Mesothelial cell of epicardium (in vitro differentiated cells): ENCODE measurements around the gene EVI5L. TPM values are rescaled to one million over a fixed set of nuclear protein-coding genes. Genes with fewer than 3 reads are reported as not detected.

Experiments
- DNase-seq, 2 experiments: peaks; one replicate each; pipeline ENCODE4 v3.0.0; 2021; ENCODE audit warnings: low spot score in 2 of 2; ENCODE audit not compliant: unreplicated experiment in 2 of 2
- H3K27ac Mint-ChIP-seq: 2 replicates; pipeline ENCODE4 v1.8.0; 2021; ENCODE audit warnings: mixed read lengths
- H3K27me3 Mint-ChIP-seq: 2 replicates; pipeline ENCODE4 v1.8.0; 2021; ENCODE audit warnings: low read depth, mixed read lengths
- H3K36me3 Mint-ChIP-seq: 2 replicates; pipeline ENCODE4 v1.8.0; 2021; ENCODE audit warnings: mixed read lengths
- H3K4me1 Mint-ChIP-seq: 2 replicates; pipeline ENCODE4 v1.8.0; 2021; ENCODE audit warnings: mixed read lengths
- H3K4me3 Mint-ChIP-seq: 2 replicates; pipeline ENCODE4 v1.8.0; 2021; ENCODE audit warnings: mild to moderate bottlenecking, moderate library complexity, mixed read lengths
- H3K9me3 Mint-ChIP-seq: 2 replicates; pipeline ENCODE4 v1.8.0; 2021; ENCODE audit warnings: mixed read lengths
- total RNA-seq: library from RNA; stranded (reverse); gene quantifications from 3 replicates; pipeline ENCODE4 v1.2.1, GENCODE V29; 2021
- TF ChIP-seq, protein P1 (sequence below): fragments of 200-600 bp; sonication (generic); IDR thresholded peaks from one replicate; pipeline ENCODE4 v1.5.0; 2021; ENCODE audit warnings: antibody characterized with exemption; ENCODE audit not compliant: unreplicated experiment

The EVI5L gene
- total RNA-seq, 1 donor from 2014 or later, result 21.7 TPM

DNA sequence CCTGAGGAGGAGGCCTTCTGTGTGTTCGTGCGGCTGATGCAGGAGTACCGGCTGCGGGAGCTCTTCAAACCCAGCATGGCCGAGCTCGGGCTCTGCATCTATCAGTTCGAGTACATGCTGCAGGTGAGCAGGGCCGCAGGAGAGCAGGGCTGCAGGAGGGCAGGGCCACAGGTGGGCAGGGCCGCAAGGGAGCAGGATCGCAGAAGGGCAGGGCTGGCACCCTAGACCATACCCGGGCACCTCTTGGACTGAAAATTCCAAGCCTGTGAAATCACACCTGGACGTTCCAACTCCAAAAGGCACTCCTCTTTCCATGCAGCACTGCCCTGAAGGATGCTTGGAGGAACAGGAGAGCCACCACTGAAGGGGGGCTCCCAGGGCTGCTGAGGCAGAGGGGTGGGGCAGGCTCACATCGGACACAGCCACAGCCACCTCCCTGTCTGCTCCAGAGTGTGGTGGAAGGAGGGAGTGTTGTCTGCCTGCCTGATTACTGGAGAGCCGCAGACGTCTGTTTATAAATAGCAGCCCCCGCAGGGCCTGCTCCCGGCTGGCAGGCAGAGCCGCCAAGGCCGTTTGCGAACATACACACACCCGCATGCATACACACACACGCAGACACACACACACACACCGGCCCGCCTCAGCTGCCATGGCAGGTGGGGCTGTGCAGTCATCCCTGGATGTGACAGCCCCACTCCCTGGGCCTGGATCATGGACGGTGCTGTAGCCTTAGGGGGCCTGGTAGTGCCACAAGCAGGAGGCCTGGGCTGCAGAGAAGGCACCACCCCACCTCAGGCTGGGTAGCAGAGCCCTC, 20.2 kb downstream of the EVI5L start:
- no peak for DNase-seq
- H3K27me3 Mint-ChIP-seq, result no peaks in the 10 kb centered on the region
- H3K4me3 Mint-ChIP-seq, result no peak overlapping the region
- no peaks in the 10 kb centered on the region for H3K36me3 Mint-ChIP-seq
- H3K9me3 Mint-ChIP-seq, result no peaks in the 10 kb centered on the region
- H3K27ac Mint-ChIP-seq, result no peak overlapping the region
- H3K4me1 Mint-ChIP-seq, result peaks cover 8% of the 10 kb centered on the region
- TF ChIP-seq, protein P1, sequence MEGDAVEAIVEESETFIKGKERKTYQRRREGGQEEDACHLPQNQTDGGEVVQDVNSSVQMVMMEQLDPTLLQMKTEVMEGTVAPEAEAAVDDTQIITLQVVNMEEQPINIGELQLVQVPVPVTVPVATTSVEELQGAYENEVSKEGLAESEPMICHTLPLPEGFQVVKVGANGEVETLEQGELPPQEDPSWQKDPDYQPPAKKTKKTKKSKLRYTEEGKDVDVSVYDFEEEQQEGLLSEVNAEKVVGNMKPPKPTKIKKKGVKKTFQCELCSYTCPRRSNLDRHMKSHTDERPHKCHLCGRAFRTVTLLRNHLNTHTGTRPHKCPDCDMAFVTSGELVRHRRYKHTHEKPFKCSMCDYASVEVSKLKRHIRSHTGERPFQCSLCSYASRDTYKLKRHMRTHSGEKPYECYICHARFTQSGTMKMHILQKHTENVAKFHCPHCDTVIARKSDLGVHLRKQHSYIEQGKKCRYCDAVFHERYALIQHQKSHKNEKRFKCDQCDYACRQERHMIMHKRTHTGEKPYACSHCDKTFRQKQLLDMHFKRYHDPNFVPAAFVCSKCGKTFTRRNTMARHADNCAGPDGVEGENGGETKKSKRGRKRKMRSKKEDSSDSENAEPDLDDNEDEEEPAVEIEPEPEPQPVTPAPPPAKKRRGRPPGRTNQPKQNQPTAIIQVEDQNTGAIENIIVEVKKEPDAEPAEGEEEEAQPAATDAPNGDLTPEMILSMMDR, result no peak

DNA sequence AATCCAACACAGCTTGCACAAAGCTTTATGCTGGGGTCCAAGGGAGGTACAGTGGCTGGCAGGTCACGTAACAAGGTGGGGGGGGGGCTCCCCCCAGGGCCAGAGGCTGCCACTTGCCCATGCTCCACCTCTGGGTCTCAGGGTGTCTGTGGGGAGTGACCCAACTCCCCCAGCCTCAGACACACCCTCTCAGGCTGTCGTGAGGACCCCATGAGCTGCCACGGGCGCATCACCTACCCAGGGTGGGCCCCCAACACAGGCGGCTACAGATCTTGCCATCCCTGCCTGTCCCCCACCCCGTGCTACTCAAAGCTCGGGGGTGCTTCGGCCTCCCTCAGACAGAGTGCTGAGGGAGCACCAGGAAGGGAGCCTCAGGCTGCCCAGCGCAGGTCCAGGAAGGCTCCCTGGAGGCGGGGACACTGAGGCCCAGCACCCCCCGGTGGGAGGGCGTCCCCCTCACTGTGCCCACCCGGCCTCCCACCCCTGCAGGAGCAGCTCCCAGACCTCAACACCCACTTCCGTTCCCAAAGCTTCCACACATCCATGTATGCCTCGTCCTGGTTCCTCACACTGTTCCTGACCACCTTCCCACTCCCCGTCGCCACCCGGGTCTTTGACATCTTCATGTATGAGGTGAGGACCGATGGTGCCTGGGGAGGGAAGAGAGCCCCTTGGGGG, 21.1 kb downstream of the EVI5L start:
- DNase-seq, result no peak
- Mint-ChIP-seq H3K4me1 (peaks cover 8% of the 10 kb centered on the region), H3K36me3 (no peaks in the 10 kb centered on the region), H3K27ac (no peak overlapping the region), H3K4me3 (no peak overlapping the region), H3K27me3 (peaks cover under 1% of the 10 kb centered on the region), H3K9me3 (no peaks in the 10 kb centered on the region)
- TF ChIP-seq, protein P1, result no peak

DNA sequence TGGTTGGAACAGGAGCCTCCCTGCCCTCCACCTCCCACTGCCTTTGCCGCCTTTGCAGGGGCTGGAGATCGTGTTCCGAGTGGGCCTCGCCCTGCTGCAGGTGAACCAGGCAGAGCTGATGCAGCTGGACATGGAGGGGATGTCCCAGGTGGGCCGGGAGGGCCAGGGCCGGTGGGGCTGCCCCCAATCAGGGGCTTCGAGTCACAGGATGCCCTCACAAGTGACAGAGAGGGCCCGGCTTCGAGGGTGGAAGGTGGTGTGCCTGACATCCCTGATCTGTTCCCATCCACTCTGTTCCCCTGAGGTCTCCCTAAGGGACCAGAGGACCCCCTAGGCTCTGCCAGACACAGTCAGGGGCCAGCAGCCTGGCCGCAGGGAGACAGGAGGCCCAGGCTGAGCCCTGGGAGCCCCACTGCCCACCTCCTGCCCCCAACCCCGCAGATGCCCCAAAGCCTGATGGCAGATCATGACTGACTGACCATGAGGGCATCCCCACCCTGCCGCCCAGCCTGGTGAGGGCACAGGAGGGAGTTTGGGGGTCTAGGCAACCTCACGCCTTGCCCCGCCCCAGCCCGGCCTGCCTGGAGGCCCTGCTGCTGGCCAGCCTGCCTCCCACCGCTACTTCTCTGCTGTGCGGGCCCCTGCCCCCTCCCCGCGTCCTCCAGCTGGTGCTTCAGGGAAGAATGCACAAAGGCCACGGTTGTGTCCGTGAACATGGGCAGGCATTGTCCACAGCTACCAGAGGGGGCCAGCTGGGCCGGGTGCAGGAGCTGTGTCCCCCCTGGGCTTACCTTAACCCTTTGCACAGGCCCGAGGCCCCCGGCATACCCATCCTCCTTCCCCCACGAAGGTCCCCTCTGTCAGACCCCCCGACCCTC, 21.8 kb downstream of the EVI5L start:
- no peaks in the 10 kb centered on the region for H3K36me3 Mint-ChIP-seq

DNA sequence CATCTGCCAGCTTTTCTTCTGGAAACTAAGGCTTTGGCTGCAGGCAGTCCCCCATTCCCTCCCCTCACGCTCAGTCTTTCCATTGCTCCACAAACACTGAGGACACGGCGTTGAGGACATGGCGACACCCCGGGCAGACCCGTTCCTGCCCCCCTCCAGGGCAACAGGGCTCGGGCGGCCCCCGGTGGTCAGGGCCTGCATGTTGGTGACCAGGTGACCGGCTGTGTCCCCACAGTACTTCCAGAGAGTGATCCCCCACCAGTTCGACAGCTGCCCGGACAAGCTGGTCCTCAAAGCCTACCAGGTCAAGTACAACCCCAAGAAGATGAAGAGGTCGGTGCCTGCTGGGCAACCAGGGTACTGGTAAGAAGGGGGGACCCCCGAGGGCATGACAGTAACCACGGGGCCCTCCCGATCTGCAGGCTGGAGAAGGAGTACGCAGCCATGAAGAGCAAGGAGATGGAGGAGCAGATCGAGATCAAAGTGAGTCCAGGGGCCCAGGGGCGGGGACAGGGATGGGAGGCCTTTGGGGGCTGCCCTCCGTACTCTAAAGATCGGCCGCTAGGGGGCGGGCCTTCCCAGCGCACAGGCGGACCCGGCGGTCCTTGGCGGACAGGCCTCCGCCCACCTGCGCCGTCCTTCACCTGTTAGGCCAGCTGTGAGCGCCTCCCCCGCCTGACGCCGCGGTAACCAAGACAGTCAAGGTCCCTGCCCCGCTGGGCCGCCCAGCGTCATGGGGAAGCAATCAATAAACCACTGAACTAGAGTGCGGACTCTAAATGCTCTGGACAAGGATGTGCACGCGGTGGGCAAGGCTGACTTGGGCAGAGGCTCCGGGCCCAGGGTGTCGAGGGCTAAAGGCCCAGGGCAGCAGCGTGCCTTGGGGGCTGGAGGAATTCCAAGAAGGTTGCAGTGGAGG, 23.1 kb downstream of the EVI5L start:
- H3K9me3 Mint-ChIP-seq, result no peaks in the 10 kb centered on the region
- TF ChIP-seq, protein P1, result peak; percentile 98
- H3K36me3 Mint-ChIP-seq, result no peaks in the 10 kb centered on the region
- peaks cover 8% of the 10 kb centered on the region for H3K4me1 Mint-ChIP-seq
- DNase-seq, result peak; percentile 76 to 86
- H3K27ac Mint-ChIP-seq, result no peak overlapping the region
- no peak overlapping the region for H3K4me3 Mint-ChIP-seq
- H3K27me3 Mint-ChIP-seq, result peaks cover 12% of the 10 kb centered on the region

More for the DNA sequence above, 21.8 kb downstream of the EVI5L start:
- Mint-ChIP-seq H3K9me3 (no peaks in the 10 kb centered on the region), H3K27ac (no peak overlapping the region), H3K4me1 (peaks cover 8% of the 10 kb centered on the region), H3K4me3 (no peak overlapping the region), H3K27me3 (peaks cover 3% of the 10 kb centered on the region)
- no peak for DNase-seq
- TF ChIP-seq, protein P1, result no peak

DNA sequence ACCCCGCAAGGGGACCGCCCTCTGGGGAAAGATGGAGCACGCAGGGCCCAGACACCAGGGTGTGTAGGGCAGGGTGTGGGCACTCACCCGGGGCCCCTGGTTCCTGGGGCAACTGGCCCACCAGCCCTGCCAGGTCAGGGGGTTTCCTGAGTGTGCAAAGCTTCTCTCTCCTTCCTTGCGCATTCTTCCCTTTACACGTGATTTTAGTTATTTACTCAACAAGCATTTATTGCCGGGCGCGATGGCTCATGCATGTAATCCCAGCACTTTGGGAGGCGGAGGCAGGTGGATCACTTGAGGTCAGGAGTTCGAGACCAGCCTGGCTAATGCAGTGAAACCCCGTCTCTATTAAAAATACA, 23.7 kb downstream of the EVI5L start:
- H3K27ac Mint-ChIP-seq, result no peak overlapping the region
- H3K9me3 Mint-ChIP-seq, result no peaks in the 10 kb centered on the region
- peaks cover 16% of the 10 kb centered on the region for H3K27me3 Mint-ChIP-seq
- peaks cover 11% of the 10 kb centered on the region for H3K4me1 Mint-ChIP-seq
- no peaks in the 10 kb centered on the region for H3K36me3 Mint-ChIP-seq
- DNase-seq, result no peak
- no peak overlapping the region for H3K4me3 Mint-ChIP-seq
- TF ChIP-seq, protein P1, result no peak
